Kidney epithelial cell (primary cell): Measurements from ENCODE around the gene ARHGAP32. TPM values are rescaled to one million over a fixed set of nuclear protein-coding genes. Genes with fewer than 3 reads are reported as not detected.
A peak's percentile ranks its signal among the peaks of the same experiment; 100 is the strongest.

ENCODE experiments used
- DNase-seq: peaks from one replicate; pipeline ENCODE4 v3.0.0-alpha.2; 2010; ENCODE audit warnings: low read depth
- H3K27me3 ChIP-seq: 2 replicates; pipeline ENCODE4 v1.6.0; 2011; ENCODE audit warnings: low read length; ENCODE audit not compliant: control insufficient read depth, insufficient read depth
- H3K36me3 ChIP-seq: 2 replicates; pipeline ENCODE4 v1.5.1; 2011; ENCODE audit warnings: low read length; ENCODE audit not compliant: control insufficient read depth, insufficient read depth
- H3K4me3 ChIP-seq: 2 replicates; pipeline ENCODE4 v1.5.1; 2011; ENCODE audit warnings: low read depth, mild to moderate bottlenecking, control low read depth, low read length
- total RNA-seq: library from RNA; depleted of rRNA; stranded (reverse); fragments of >200 nt; gene quantifications from 2 replicates; pipeline ENCODE4 v1.2.3, GENCODE V29; 2015
- TF ChIP-seq, protein P1 (sequence below): IDR thresholded peaks from 2 replicates; pipeline ENCODE4 v1.5.1; 2011; ENCODE audit warnings: mild to moderate bottlenecking, moderate library complexity, low read length, control low read depth, inconsistent platforms; ENCODE audit not compliant: insufficient read depth, poor library complexity, severe bottlenecking

ARHGAP32 gene
- total RNA-seq, 1 donor from 2014 or later, result 15.4 TPM

DNA sequence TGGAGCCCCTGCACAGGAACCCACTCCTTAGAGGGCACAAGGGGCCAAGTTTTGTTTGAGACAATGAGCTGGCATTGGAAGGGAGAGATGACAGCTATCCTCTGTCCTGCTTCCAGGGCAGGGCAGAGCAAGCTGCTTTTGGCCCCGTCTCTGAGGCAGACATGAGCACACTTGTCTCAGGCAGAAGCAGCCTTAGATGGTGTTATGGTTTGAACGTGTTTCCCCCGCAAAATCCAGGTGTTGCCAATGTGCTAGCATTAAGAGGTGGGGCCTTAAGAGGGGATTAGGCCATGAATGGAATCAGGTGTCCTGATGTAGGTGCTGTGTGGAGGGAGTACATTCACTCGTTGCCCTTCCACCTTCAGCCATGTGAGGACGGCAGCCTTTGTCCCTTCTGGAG, 252.0 kb downstream of the ARHGAP32 start:
- H3K4me3 ChIP-seq, result no peak overlapping the region
- no peak for DNase-seq
- TF ChIP-seq, protein P1, sequence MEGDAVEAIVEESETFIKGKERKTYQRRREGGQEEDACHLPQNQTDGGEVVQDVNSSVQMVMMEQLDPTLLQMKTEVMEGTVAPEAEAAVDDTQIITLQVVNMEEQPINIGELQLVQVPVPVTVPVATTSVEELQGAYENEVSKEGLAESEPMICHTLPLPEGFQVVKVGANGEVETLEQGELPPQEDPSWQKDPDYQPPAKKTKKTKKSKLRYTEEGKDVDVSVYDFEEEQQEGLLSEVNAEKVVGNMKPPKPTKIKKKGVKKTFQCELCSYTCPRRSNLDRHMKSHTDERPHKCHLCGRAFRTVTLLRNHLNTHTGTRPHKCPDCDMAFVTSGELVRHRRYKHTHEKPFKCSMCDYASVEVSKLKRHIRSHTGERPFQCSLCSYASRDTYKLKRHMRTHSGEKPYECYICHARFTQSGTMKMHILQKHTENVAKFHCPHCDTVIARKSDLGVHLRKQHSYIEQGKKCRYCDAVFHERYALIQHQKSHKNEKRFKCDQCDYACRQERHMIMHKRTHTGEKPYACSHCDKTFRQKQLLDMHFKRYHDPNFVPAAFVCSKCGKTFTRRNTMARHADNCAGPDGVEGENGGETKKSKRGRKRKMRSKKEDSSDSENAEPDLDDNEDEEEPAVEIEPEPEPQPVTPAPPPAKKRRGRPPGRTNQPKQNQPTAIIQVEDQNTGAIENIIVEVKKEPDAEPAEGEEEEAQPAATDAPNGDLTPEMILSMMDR, result no peak
- H3K27me3 ChIP-seq, result peaks cover 9% of the 10 kb centered on the region
- H3K36me3 ChIP-seq, result no peaks in the 10 kb centered on the region

DNA sequence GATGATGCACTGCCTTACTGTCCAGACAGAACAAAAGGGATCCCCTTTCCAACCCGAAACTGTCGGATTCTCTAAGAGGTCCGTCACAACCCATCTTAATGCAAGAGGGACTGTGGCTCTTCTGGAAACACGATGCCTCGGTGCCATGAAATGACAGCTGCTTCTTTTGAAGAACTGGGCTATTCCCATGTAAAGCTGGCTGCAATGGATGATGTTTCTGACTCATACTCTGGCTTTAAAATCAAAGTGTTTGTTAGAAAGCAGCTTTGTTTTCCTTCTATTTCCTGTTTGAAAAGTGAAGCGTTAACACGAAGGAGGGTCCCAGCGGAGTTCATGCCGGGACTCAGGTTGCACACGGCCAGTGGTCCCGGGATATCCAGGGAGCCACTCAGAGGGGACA, 252.5 kb downstream of the ARHGAP32 start:
- TF ChIP-seq, protein P1, result no peak
- DNase-seq, result no peak

DNA sequence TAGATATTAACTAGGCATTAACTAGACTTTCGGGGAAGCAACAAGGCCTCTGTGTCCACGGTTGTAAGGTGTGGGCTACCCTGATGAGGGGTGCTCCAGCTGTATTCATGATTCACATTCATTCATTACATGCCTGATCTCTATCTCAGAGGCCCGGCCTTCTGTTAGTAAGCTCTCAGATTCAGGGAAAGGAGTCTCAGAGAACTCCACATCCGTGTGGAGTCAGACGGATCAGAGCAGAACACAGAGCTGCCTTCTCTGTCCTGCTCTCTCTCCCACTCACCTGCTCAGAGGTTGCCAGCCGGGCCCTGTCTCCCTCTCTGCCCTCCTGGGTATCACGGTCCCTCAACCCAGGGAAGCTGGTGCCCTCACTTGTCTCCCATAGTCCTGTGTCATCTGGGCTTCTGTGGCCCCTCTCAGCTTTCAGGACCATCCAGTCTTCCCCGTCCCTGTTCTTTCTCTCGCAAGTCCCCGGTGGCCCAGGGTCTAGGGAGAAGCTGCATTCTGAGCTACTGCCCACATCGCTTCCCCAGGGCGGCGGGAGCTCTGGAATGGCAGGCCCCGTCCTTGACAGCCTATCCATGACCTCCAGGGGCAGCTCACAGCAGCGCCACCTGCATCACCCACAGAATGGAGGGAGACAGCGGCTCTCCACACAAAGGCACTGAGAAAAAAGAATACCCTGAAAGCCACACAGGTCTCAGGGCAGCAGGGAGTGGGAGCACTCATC, 253.8 kb downstream of the ARHGAP32 start:
- TF ChIP-seq, protein P1, result no peak
- Histone ChIP-seq H3K4me3 (no peak overlapping the region), H3K36me3 (no peaks in the 10 kb centered on the region), H3K27me3 (peaks cover 9% of the 10 kb centered on the region)
- DNase-seq, result no peak

More for the DNA sequence above, 252.5 kb downstream of the ARHGAP32 start:
- Histone ChIP-seq H3K27me3 (peaks cover 9% of the 10 kb centered on the region), H3K36me3 (no peaks in the 10 kb centered on the region), H3K4me3 (no peak overlapping the region)

DNA sequence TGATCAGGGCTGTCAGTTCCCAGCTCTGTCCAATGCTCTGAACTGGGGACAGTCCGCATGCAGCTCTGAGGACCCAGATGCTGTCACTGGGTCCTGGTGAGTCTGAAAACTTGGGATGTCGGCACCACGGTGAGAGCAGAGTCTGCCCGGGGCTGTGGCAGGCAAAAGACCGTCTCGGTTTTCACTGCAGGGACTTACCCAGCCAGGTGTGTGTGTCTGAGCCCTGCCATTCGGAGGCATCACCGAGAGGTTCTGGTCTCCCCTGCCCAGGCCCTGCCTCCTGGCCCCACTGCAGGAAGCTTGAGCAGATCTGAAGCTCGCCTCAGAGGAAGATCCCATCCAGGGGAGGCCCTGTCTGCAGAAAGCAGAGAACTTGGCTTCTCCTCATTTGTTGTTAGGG, 254.6 kb downstream of the ARHGAP32 start:
- H3K4me3 ChIP-seq, result no peak overlapping the region
- DNase-seq, result no peak
- H3K36me3 ChIP-seq, result no peaks in the 10 kb centered on the region
- TF ChIP-seq, protein P1, result no peak
- H3K27me3 ChIP-seq, result peaks cover 8% of the 10 kb centered on the region

DNA sequence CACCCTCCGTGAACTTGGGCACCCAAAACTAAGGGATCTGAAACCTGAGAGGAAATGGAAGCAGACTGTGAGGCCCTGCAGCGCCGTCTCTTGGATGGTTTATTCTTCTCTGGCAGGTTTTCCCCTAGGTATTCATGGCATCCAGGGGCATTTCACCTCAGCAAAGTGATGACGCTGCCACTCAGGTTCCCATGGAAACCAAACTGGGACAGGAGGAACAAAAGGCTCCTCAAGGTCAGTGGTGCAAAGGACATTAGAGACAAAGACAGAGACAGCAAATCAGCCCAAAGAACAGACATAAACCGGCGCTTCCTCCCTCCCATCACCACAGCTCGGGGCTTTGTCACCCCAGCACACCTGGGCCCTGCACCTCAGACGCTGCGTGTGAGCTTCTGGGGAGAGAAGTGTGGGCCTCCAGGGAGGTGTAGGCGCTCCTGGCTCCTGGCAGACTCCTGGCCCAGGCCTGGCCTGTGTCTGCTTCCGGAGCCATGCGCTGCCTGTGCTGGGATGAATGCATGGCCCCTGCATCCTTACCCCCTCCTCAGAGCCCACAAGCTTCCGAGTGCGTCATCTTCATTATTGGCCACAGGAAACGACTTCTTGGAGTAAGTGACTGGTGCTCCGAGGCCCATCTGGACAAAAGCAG, 255.4 kb downstream of the ARHGAP32 start:
- Histone ChIP-seq H3K27me3 (peaks cover 9% of the 10 kb centered on the region), H3K4me3 (no peak overlapping the region), H3K36me3 (no peaks in the 10 kb centered on the region)
- DNase-seq, result no peak
- TF ChIP-seq, protein P1, result peak; percentile 28
